Measurements from ENCODE around the gene MLYCD.
A peak's percentile ranks its signal among the peaks of the same experiment; 100 is the strongest.
"Not testable (repeated sequence)": the region's sequence is repeated elsewhere in the genome, so short reads cannot be mapped to it uniquely, and the experiment has no call there.

The MLYCD gene

GRCh38 chr16:83926726-83927397 lies 27.9 kb downstream of the MLYCD start:
- DNase-seq = peak; percentile 89

- DNase-seq = no peak
These were observed 29.6 kb downstream of the MLYCD start for GRCh38 chr16:83928341-83929055.

- DNase-seq = no peak
These were observed 31.1 kb downstream of the MLYCD start for GRCh38 chr16:83929811-83930555.

GRCh38 chr16:83930730-83931500 lies 32.0 kb downstream of the MLYCD start:
- DNase-seq = no peak

GRCh38 chr16:83931556-83931955 lies 32.6 kb downstream of the MLYCD start:
- no peak for DNase-seq

- no peak for DNase-seq
These were observed 33.4 kb downstream of the MLYCD start for GRCh38 chr16:83932304-83932703.

- DNase-seq = no peak
These were observed 34.2 kb downstream of the MLYCD start for GRCh38 chr16:83932955-83933673.

GRCh38 chr16:83933885-83934683 lies 35.2 kb downstream of the MLYCD start:
- DNase-seq = no peak

GRCh38 chr16:83934684-83934977 lies 35.7 kb downstream of the MLYCD start:
- no peak for DNase-seq

GRCh38 chr16:83935005-83935857 lies 36.3 kb downstream of the MLYCD start:
- DNase-seq = no peak

- no peak for DNase-seq
These were observed 36.9 kb downstream of the MLYCD start for GRCh38 chr16:83935858-83936255.

- DNase-seq = no peak
These were observed 37.8 kb downstream of the MLYCD start for GRCh38 chr16:83936581-83937165.

GRCh38 chr16:83937267-83937666 lies 38.4 kb downstream of the MLYCD start:
- no peak for DNase-seq

GRCh38 chr16:83937922-83938885 lies 39.3 kb downstream of the MLYCD start:
- DNase-seq = no peak

GRCh38 chr16:83939266-83939855 lies 40.4 kb downstream of the MLYCD start:
- no peak for DNase-seq

GRCh38 chr16:83940119-83940518 lies 41.2 kb downstream of the MLYCD start:
- no peak for DNase-seq

- no peak for DNase-seq
These were observed 41.9 kb downstream of the MLYCD start for GRCh38 chr16:83940630-83941378.

- not testable (repeated sequence) for DNase-seq
These were observed 42.6 kb downstream of the MLYCD start for GRCh38 chr16:83941546-83941945.

Measured in retina (tissue), 1 donor.